K562 (cell line): ENCODE measurements around the gene EFNA1. TPM values are rescaled to one million over a fixed set of nuclear protein-coding genes. Genes with fewer than 3 reads are reported as not detected.
A peak's percentile ranks its signal among the peaks of the same experiment; 100 is the strongest.

Source experiments
- CHD4 ChIP-seq: fragments of 200-600 bp; sonication (generic); IDR thresholded peaks from 3 replicates; pipeline ENCODE4 v1.6.1; 2012; ENCODE audit warnings: low read depth, mild to moderate bottlenecking, mixed read lengths, low read length, inconsistent platforms; ENCODE audit not compliant: insufficient read depth, insufficient replicate concordance, poor library complexity, severe bottlenecking
- E2F6 ChIP-seq, 2 experiments: IDR thresholded peaks; 2 replicates each; pipeline ENCODE4 v1.6.1; 2011; ENCODE audit warnings: borderline replicate concordance in 1 of 2, control low read depth in 1 of 2, low read depth in 1 of 2, low read length in 1 of 2, mild to moderate bottlenecking in 1 of 2, mixed read lengths in 1 of 2, moderate library complexity in 1 of 2; ENCODE audit not compliant: insufficient read depth in 1 of 2, insufficient read length in 1 of 2, poor library complexity in 1 of 2, severe bottlenecking in 1 of 2; ENCODE audit errors: extremely low read depth in 1 of 2
- HDAC2 ChIP-seq: fragments of 450-650 bp; IDR thresholded peaks from 2 replicates; pipeline ENCODE4 v1.6.1; 2016; ENCODE audit warnings: mild to moderate bottlenecking
- HDAC6 ChIP-seq: IDR thresholded peaks from 2 replicates; pipeline ENCODE4 v1.6.1; 2012; ENCODE audit warnings: low read depth, mild to moderate bottlenecking, control low read depth, inconsistent platforms, low read length, moderate library complexity
- HEY1 ChIP-seq: fragments of 250-450 bp; sonication (Bioruptor Pico); IDR thresholded peaks from 2 replicates; pipeline ENCODE4 v1.5.0; 2020; ENCODE audit warnings: mild to moderate bottlenecking, moderate library complexity, borderline replicate concordance
- KAT7 ChIP-seq: sonication (generic); formaldehyde crosslinking; IDR thresholded peaks from 2 replicates; pipeline ENCODE4 v1.8.0; 2022; ENCODE audit warnings: missing genetic modification reagents, mild to moderate bottlenecking, borderline replicate concordance
- MIER1 ChIP-seq: fragments of 450-650 bp; IDR thresholded peaks from 2 replicates; pipeline ENCODE4 v1.6.1; 2016; ENCODE audit warnings: antibody characterized with exemption, mild to moderate bottlenecking, low read depth
- NKRF ChIP-seq: fragments of 450-650 bp; IDR thresholded peaks from 2 replicates; pipeline ENCODE4 v1.6.1; 2016; ENCODE audit warnings: borderline replicate concordance
- PCBP1 ChIP-seq: fragments of 200-400 bp; formaldehyde crosslinking; IDR thresholded peaks from 2 replicates; pipeline ENCODE4 v1.6.1; 2018; ENCODE audit warnings: mild to moderate bottlenecking, low read depth, low read length; ENCODE audit not compliant: poor library complexity, severe bottlenecking
- PRPF4 ChIP-seq: fragments of 200-400 bp; formaldehyde crosslinking; IDR thresholded peaks from one replicate; pipeline ENCODE4 v1.6.1; 2017; ENCODE audit warnings: low read length, low read depth, mild to moderate bottlenecking; ENCODE audit not compliant: insufficient read depth, poor library complexity, severe bottlenecking
- SNRNP70 ChIP-seq: fragments of 200-400 bp; formaldehyde crosslinking; optimal IDR thresholded peaks from 2 replicates; pipeline ENCODE3; 2017; ENCODE audit warnings: low read depth, low read length
- SP2 ChIP-seq: IDR thresholded peaks from 2 replicates; pipeline ENCODE4 v1.6.1; 2011; ENCODE audit warnings: mild to moderate bottlenecking, low read depth, low read length, moderate library complexity; ENCODE audit not compliant: poor library complexity, severe bottlenecking; ENCODE audit errors: extremely low read depth
- SREBF1 ChIP-seq: fragments of 150-350 bp; IDR thresholded peaks from 2 replicates; pipeline ENCODE4 v1.6.1; 2014; ENCODE audit warnings: antibody characterized with exemption, low read depth, low read length, borderline replicate concordance
- ZNF23 ChIP-seq: fragments of 250-450 bp; sonication (Bioruptor Pico); IDR thresholded peaks from 2 replicates; pipeline ENCODE4 v1.4.0; 2020; ENCODE audit warnings: mild to moderate bottlenecking
- ZNF766 ChIP-seq: fragments of 200-800 bp; sonication (Bioruptor generic); conservative IDR thresholded peaks from 2 replicates; pipeline ENCODE4 v1.6.1; 2016; ENCODE audit warnings: missing genetic modification characterization, missing compliant biosample characterization
- polyA plus RNA-seq, 8 experiments: library from polyadenylated mRNA; depleted of rRNA in 4 of 8; stranded (reverse) in 5 of 8; unstranded in 3 of 8; fragments of >200 nt; fragmentation: Nextera tagmentation in 2 of 8; fragmentation: Illumina TruSeq in 1 of 8; extraction: Ambion mirVana in 2 of 8; extraction: Trizol in 1 of 8; gene quantifications; 2 replicates each; pipeline versions ENCODE4 v1.2.1 to v1.2.3, GENCODE V29; 2011 to 2014; ENCODE audit warnings: inconsistent platforms in 1 of 8, missing spikeins in 1 of 8
- total RNA-seq, 7 experiments: library from RNA; depleted of rRNA in 6 of 7; stranded (reverse); fragments of >200 nt in 6 of 7; fragmentation: Illumina TruSeq in 2 of 7; extraction: Trizol in 2 of 7; gene quantifications; 2 replicates each; pipeline versions ENCODE4 v1.2.1 to v1.2.3, GENCODE V29; 2011 to 2021; ENCODE audit warnings: low replicate concordance in 1 of 7
- TF ChIP-seq, protein P1 (sequence below): fragments of 450-650 bp; IDR thresholded peaks from 2 replicates; pipeline ENCODE4 v1.6.1; 2016; ENCODE audit warnings: missing biosample characterization, missing genetic modification characterization
- TF ChIP-seq, protein P2 (sequence below): fragments of 450-650 bp; IDR thresholded peaks from 2 replicates; pipeline ENCODE4 v1.6.1; 2016
- TF ChIP-seq, protein P3 (sequence below), 2 experiments: fragments of 450-650 bp; conservative IDR thresholded peaks; 2 replicates each; pipeline ENCODE4 v1.6.1; 2017; ENCODE audit warnings: mild to moderate bottlenecking in 2 of 2, moderate library complexity in 2 of 2

Gene EFNA1
- total and polyA plus RNA-seq, 9 of the 15 experiments (the other 6 are each of a cell fraction or from before 2014, with no cell fraction given), result 2.1 to 9.3 (median 3.0) TPM

GRCh38 chr1:155139895-155140629, 12.4 kb downstream of the EFNA1 start, which contains the start of gene DPM3 (continued):
- TF ChIP-seq E2F6 (IDR thresholded peaks at IDR 0.05; ENCODE audit: borderline replicate concordance in 1 of 2, extremely low read depth in 1 of 2, insufficient read depth in 1 of 2, insufficient read length in 1 of 2, low read depth in 1 of 2, low read length in 1 of 2, poor library complexity in 1 of 2, severe bottlenecking in 1 of 2) (peak in 1 of 2 experiments; percentile 42), PRPF4 (no peak), MIER1 (no peak), ZNF23 (CRISPR knock-in tag) (no peak), KAT7 (CRISPR knock-in tag) (peak; percentile 61; the same call in 1 of the 2 replicates), SP2 (no peak), HDAC6 (no peak), SNRNP70 (no peak), ZNF766 (peak; percentile 65; the same call in 1 of the 2 replicates), HEY1 (CRISPR knock-in tag) (no peak), NKRF (no peak; the same call in 1 of the 2 replicates), SREBF1 (peak; percentile 69; the same call in 1 of the 2 replicates), HDAC2 (peak; percentile 75), CHD4 (no peak), PCBP1 (no peak)
- TF ChIP-seq, protein P1, sequence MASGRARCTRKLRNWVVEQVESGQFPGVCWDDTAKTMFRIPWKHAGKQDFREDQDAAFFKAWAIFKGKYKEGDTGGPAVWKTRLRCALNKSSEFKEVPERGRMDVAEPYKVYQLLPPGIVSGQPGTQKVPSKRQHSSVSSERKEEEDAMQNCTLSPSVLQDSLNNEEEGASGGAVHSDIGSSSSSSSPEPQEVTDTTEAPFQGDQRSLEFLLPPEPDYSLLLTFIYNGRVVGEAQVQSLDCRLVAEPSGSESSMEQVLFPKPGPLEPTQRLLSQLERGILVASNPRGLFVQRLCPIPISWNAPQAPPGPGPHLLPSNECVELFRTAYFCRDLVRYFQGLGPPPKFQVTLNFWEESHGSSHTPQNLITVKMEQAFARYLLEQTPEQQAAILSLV (tag), result no peak
- TF ChIP-seq, protein P2, sequence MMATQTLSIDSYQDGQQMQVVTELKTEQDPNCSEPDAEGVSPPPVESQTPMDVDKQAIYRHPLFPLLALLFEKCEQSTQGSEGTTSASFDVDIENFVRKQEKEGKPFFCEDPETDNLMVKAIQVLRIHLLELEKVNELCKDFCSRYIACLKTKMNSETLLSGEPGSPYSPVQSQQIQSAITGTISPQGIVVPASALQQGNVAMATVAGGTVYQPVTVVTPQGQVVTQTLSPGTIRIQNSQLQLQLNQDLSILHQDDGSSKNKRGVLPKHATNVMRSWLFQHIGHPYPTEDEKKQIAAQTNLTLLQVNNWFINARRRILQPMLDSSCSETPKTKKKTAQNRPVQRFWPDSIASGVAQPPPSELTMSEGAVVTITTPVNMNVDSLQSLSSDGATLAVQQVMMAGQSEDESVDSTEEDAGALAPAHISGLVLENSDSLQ, result peak; percentile 84
- TF ChIP-seq, protein P3, sequence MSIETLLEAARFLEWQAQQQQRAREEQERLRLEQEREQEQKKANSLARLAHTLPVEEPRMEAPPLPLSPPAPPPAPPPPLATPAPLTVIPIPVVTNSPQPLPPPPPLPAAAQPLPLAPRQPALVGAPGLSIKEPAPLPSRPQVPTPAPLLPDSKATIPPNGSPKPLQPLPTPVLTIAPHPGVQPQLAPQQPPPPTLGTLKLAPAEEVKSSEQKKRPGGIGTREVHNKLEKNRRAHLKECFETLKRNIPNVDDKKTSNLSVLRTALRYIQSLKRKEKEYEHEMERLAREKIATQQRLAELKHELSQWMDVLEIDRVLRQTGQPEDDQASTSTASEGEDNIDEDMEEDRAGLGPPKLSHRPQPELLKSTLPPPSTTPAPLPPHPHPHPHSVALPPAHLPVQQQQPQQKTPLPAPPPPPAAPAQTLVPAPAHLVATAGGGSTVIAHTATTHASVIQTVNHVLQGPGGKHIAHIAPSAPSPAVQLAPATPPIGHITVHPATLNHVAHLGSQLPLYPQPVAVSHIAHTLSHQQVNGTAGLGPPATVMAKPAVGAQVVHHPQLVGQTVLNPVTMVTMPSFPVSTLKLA (conservative IDR thresholded peaks at IDR 0.05), result peak; percentile 42 to 64; a peak in 3 of 4 replicates
